GM06990 (cell line): ENCODE data around the gene ITFG1.

ENCODE experiments used
- DNase-seq: peaks from one replicate; pipeline ENCODE4 v3.0.0-alpha.2; 2011; ENCODE audit not compliant: insufficient read length; ENCODE audit errors: extremely low read depth
- H3K27me3 ChIP-seq: replicated peaks from 2 replicates; pipeline ENCODE4 v1.6.0; 2011; ENCODE audit warnings: low read length; ENCODE audit not compliant: control insufficient read depth, insufficient read depth
- H3K36me3 ChIP-seq: 2 replicates; pipeline ENCODE4 v1.5.1; 2011; ENCODE audit warnings: low read length; ENCODE audit not compliant: control insufficient read depth, insufficient read depth
- H3K4me3 ChIP-seq: replicated peaks from 2 replicates; pipeline ENCODE4 v1.5.1; 2011; ENCODE audit warnings: low read depth, mild to moderate bottlenecking, control low read depth, low read length
- TF ChIP-seq, protein P1 (sequence below): IDR thresholded peaks from 2 replicates; pipeline ENCODE4 v1.5.1; 2011; ENCODE audit warnings: low read length, control low read depth, mild to moderate bottlenecking, inconsistent platforms; ENCODE audit not compliant: insufficient read depth, poor library complexity, severe bottlenecking

The ITFG1 gene

DNA sequence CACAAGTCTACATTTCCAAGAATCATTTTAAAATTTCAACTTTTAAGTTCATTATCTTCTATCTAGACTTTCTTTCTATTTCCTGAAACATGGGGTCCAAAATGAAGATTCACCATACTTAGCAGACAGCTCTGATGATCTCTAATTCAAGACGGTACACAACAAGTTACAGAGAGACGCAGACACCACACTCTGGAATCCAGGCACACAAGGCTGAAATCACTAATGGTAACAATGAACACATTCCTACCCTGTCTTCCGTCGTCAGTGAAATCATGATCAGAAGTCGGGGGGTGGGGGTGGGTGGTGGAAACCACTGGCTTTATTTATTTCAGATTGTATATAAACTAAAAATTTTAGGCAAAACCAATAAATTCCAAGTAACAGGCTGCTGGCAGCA lies 78.5 kb downstream of the ITFG1 start:
- H3K36me3 ChIP-seq = no peaks in the 10 kb centered on the region; the same call in 1 of the 2 replicates
- H3K27me3 ChIP-seq = no peaks in the 10 kb centered on the region
- TF ChIP-seq, protein P1, sequence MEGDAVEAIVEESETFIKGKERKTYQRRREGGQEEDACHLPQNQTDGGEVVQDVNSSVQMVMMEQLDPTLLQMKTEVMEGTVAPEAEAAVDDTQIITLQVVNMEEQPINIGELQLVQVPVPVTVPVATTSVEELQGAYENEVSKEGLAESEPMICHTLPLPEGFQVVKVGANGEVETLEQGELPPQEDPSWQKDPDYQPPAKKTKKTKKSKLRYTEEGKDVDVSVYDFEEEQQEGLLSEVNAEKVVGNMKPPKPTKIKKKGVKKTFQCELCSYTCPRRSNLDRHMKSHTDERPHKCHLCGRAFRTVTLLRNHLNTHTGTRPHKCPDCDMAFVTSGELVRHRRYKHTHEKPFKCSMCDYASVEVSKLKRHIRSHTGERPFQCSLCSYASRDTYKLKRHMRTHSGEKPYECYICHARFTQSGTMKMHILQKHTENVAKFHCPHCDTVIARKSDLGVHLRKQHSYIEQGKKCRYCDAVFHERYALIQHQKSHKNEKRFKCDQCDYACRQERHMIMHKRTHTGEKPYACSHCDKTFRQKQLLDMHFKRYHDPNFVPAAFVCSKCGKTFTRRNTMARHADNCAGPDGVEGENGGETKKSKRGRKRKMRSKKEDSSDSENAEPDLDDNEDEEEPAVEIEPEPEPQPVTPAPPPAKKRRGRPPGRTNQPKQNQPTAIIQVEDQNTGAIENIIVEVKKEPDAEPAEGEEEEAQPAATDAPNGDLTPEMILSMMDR = no peak
- no peak for DNase-seq
- H3K4me3 ChIP-seq = no peak overlapping the region

DNA sequence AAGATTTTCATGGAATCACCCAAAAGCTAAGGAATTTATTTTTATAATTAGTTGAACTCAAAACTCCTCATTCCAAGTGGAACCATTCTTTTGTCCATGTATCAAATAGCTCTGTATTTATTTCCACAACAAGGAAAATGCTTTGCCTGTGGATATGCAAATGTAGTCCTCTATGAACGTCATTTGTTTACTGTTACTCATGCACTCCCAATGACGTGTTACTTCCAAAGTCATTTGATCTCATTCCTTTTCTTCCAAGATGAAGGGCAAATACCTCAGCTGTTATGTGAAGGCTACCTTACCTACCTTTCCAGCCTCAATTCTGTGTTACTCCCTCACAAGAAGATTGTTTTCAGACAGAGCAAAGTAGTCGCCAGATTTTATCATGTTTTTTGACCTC lies 83.7 kb downstream of the ITFG1 start:
- DNase-seq = no peak
- Histone ChIP-seq H3K4me3 (no peak overlapping the region), H3K36me3 (no peaks in the 10 kb centered on the region), H3K27me3 (no peaks in the 10 kb centered on the region)
- TF ChIP-seq, protein P1 = no peak

DNA sequence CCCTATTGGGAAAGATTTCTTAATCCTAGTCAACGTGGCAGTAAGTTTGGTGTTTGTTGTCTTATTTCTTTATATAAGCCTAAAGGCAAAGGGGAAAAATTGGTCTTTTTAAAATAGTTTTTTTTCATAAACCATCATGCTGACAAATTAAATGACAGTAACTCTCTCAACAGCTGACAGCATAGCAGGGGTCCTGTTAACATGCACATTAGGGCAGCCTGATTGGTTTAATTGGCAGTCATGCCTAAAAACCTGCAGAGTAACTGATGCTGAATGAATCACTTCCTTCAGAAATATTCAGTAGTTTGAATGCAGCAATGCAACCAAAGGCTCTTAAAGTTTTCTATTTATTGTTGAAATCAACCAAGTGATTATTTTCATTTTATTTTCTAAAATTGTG lies 85.4 kb downstream of the ITFG1 start:
- no peak for DNase-seq
- Histone ChIP-seq H3K36me3 (no peaks in the 10 kb centered on the region), H3K4me3 (no peak overlapping the region), H3K27me3 (no peaks in the 10 kb centered on the region)
- TF ChIP-seq, protein P1 = no peak

DNA sequence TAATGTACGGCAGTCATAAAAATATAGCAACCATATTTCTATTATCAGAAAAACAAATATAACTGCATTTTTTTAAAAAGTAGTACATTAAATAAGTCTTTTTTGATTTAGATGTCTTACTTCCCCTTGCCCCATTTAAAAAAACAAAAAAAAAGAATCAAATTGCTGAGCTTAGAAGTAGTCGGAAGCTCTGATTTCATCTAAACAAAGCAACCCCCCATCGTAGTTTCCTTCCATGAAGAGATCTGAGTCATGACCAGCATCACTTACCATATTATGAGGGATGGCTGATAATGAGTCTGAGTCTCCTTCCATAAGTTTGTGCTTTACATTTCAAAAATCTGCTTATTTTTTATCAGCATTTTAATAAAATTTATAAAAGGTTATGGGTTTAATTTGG lies 86.2 kb downstream of the ITFG1 start:
- TF ChIP-seq, protein P1 = no peak
- H3K36me3 ChIP-seq = no peaks in the 10 kb centered on the region; the same call in 1 of the 2 replicates
- DNase-seq = no peak
- no peak overlapping the region for H3K4me3 ChIP-seq
- H3K27me3 ChIP-seq = no peaks in the 10 kb centered on the region

DNA sequence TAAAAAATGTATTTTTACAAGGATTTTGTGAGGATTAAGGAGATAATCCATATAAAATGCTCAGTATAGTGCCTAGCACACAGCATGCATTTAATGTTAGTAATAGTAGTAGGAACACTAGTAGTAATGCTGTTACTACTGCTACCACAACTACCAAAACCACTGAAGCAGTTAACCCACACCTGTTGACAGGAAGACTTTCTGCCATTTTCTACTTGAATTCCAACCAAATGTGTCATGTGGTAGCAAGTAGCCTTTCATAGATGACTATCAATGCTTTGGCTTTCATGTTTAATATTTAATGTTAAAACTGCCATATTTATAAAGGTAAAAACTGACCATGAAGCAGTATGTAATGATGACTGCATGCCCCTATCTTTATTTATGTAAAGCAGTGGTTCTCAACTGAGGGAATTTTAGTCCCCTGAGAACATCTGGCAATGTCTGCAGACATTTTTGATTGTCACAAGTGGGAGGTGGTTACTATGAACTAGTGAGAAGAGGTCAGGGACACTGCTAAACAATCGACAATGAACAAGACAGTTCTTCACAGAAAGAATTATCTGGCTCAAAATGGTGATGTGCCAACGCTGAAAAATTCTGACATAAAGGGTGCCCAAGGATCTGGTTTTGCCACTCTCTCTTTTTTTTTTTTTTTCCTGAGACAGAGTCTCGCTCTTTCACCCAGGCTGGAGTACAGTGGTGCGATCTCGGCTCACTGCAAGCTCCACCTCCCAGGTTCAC lies 89.4 kb downstream of the ITFG1 start:
- TF ChIP-seq, protein P1 = no peak
- Histone ChIP-seq H3K4me3 (no peak overlapping the region), H3K27me3 (no peaks in the 10 kb centered on the region), H3K36me3 (no peaks in the 10 kb centered on the region; the same call in 1 of the 2 replicates)
- no peak for DNase-seq
